Measurements from ENCODE around the gene STPG1. TPM values are rescaled to one million over a fixed set of nuclear protein-coding genes. Genes with fewer than 3 reads are reported as not detected.

STPG1 gene
- total RNA-seq, 5 donors from 2014 or later (not counting 1 experiment from before 2014, with no cell fraction given): 3.4 to 5.6 (median 5.4) TPM

GRCh38 chr1:24411963-24412362, 1.6 kb downstream of the STPG1 start:
- Mint-ChIP-seq H3K4me1 (peaks cover 38 to 41% (median 41%) of the 10 kb centered on the region in 3 donors), H3K9me3 (peaks cover 0 to 6% (median 3%) of the 10 kb centered on the region in 3 donors), H3K4me3 (peak overlapping the region in 2 of 3 donors; percentile 18 to 89), H3K36me3 (peaks cover 5% of the 10 kb centered on the region), H3K27ac (peak overlapping the region in 1 of 2 donors; percentile 37), H3K27me3 (no peaks in the 10 kb centered on the region)
- H3K36me3 ChIP-seq (ENCODE audit: control insufficient read depth in 2 of 2, extremely low read depth in 1 of 2, insufficient read depth in 1 of 2, low read length in 1 of 2): no peaks in the 10 kb centered on the region
- peaks cover 3% of the 10 kb centered on the region for H3K9me3 ChIP-seq
- ATAC-seq (replicated peaks in 1 of 4) (no peak), DNase-seq (no peak)
- no peak overlapping the region for H3K4me3 ChIP-seq (ENCODE audit: control insufficient read depth in 1 of 2, extremely low read depth in 1 of 2, low read length in 1 of 2)
- H3K27ac ChIP-seq (ENCODE audit: low read length): no peak overlapping the region
- ChIA-PET POLR2A (no interaction called here), CTCF (interaction anchor here in 1 of 2 donors (0.6 to 3.4 kb wide), 4 partner anchors 20 to 205 kb away, joined by 4 to 14 read pairs (median 8); no protein-coding TSS in a partner anchor)
- peaks cover 12 to 30% of the 10 kb centered on the region in 2 experiments for H3K4me1 ChIP-seq (ENCODE audit: control insufficient read depth in 1 of 2, extremely low read depth in 1 of 2, insufficient read depth in 2 of 2, low read length in 2 of 2)
- H3K27me3 ChIP-seq (replicated peaks in 1 of 2; ENCODE audit: control insufficient read depth in 2 of 2, extremely low read depth in 1 of 2, insufficient read depth in 2 of 2, low read length in 1 of 2): no peaks in the 10 kb centered on the region
- 100% methylated on average over 2 of the region's 6 CpGs for WGBS (ENCODE audit: insufficient coverage)

GRCh38 chr1:24410750-24411149, 2.8 kb downstream of the STPG1 start:
- Histone ChIP-seq H3K36me3 (ENCODE audit: control insufficient read depth in 2 of 2, extremely low read depth in 1 of 2, insufficient read depth in 1 of 2, low read length in 1 of 2) (no peaks in the 10 kb centered on the region), H3K27me3 (replicated peaks in 1 of 2; ENCODE audit: control insufficient read depth in 2 of 2, extremely low read depth in 1 of 2, insufficient read depth in 2 of 2, low read length in 1 of 2) (no peaks in the 10 kb centered on the region), H3K27ac (ENCODE audit: low read length) (no peak overlapping the region), H3K4me3 (ENCODE audit: control insufficient read depth in 1 of 2, extremely low read depth in 1 of 2, low read length in 1 of 2) (no peak overlapping the region), H3K4me1 (ENCODE audit: control insufficient read depth in 1 of 2, extremely low read depth in 1 of 2, insufficient read depth in 2 of 2, low read length in 2 of 2) (peaks cover 8 to 18% of the 10 kb centered on the region in 2 experiments), H3K9me3 (peaks cover 3% of the 10 kb centered on the region)
- Mint-ChIP-seq H3K27ac (no peak overlapping the region), H3K9me3 (peaks cover 0 to 6% (median 3%) of the 10 kb centered on the region in 3 donors), H3K4me1 (peaks cover 28 to 30% (median 29%) of the 10 kb centered on the region in 3 donors), H3K36me3 (peaks cover 5% of the 10 kb centered on the region), H3K27me3 (no peaks in the 10 kb centered on the region), H3K4me3 (no peak overlapping the region)
- CTCF ChIA-PET: interaction anchor here in 1 of 2 donors (3.4 kb wide), 1 partner anchor 19 kb away, joined by 14 read pairs; no protein-coding TSS in a partner anchor
- POLR2A ChIA-PET: no interaction called here
- WGBS (ENCODE audit: insufficient coverage): 92% methylated on average over 4 of the region's 7 CpGs
- no peak for DNase-seq
- no peak for ATAC-seq (replicated peaks in 1 of 4)

- ChIA-PET POLR2A (interaction anchor here in 1 of 2 donors (0.5 to 1.2 kb wide), 2 partner anchors 10 to 92 kb away, joined by 8 to 13 read pairs; no protein-coding TSS in a partner anchor), CTCF (interaction anchor here in 1 of 2 donors (0.5 to 1.7 kb wide), 5 partner anchors 17 to 131 kb away, joined by 3 to 6 read pairs (median 4); no protein-coding TSS in a partner anchor)
- H3K27me3 Mint-ChIP-seq: no peaks in the 10 kb centered on the region
- no peak for ATAC-seq (replicated peaks in 1 of 4)
- no peak overlapping the region for H3K27ac Mint-ChIP-seq
- DNase-seq: no peak
- H3K4me1 ChIP-seq (ENCODE audit: control insufficient read depth in 1 of 2, extremely low read depth in 1 of 2, insufficient read depth in 2 of 2, low read length in 2 of 2): peaks cover 8 to 14% of the 10 kb centered on the region in 2 experiments
- H3K36me3 Mint-ChIP-seq: peaks cover 5% of the 10 kb centered on the region
- H3K36me3 ChIP-seq (ENCODE audit: control insufficient read depth in 2 of 2, extremely low read depth in 1 of 2, insufficient read depth in 1 of 2, low read length in 1 of 2): no peaks in the 10 kb centered on the region
- H3K27ac ChIP-seq (ENCODE audit: low read length): no peak overlapping the region
- H3K27me3 ChIP-seq (replicated peaks in 1 of 2; ENCODE audit: control insufficient read depth in 2 of 2, extremely low read depth in 1 of 2, insufficient read depth in 2 of 2, low read length in 1 of 2): no peaks in the 10 kb centered on the region
- no peak overlapping the region for H3K4me3 ChIP-seq (ENCODE audit: control insufficient read depth in 1 of 2, extremely low read depth in 1 of 2, low read length in 1 of 2)
- WGBS (ENCODE audit: insufficient coverage): 100% methylated on average over 2 of the region's 3 CpGs
- H3K4me1 Mint-ChIP-seq: peaks cover 19 to 23% (median 21%) of the 10 kb centered on the region in 3 donors
- H3K9me3 ChIP-seq: peaks cover 3% of the 10 kb centered on the region
- H3K4me3 Mint-ChIP-seq: no peak overlapping the region
- peaks cover 0 to 6% (median 3%) of the 10 kb centered on the region in 3 donors for H3K9me3 Mint-ChIP-seq
These were observed 4.0 kb downstream of the STPG1 start for GRCh38 chr1:24409535-24409934.

- Mint-ChIP-seq H3K4me3 (no peak overlapping the region), H3K27ac (no peak overlapping the region), H3K9me3 (peaks cover 0 to 6% (median 3%) of the 10 kb centered on the region in 3 donors), H3K4me1 (peaks cover 3 to 4% (median 3%) of the 10 kb centered on the region in 3 donors), H3K36me3 (peaks cover 5% of the 10 kb centered on the region), H3K27me3 (no peaks in the 10 kb centered on the region)
- Histone ChIP-seq H3K27ac (ENCODE audit: low read length) (no peak overlapping the region), H3K27me3 (replicated peaks in 1 of 2; ENCODE audit: control insufficient read depth in 2 of 2, extremely low read depth in 1 of 2, insufficient read depth in 2 of 2, low read length in 1 of 2) (no peaks in the 10 kb centered on the region), H3K4me3 (ENCODE audit: control insufficient read depth in 1 of 2, extremely low read depth in 1 of 2, low read length in 1 of 2) (no peak overlapping the region), H3K9me3 (peaks cover 3% of the 10 kb centered on the region), H3K36me3 (ENCODE audit: control insufficient read depth in 2 of 2, extremely low read depth in 1 of 2, insufficient read depth in 1 of 2, low read length in 1 of 2) (no peaks in the 10 kb centered on the region), H3K4me1 (ENCODE audit: control insufficient read depth in 1 of 2, extremely low read depth in 1 of 2, insufficient read depth in 2 of 2, low read length in 2 of 2) (peaks cover 0 to 4% of the 10 kb centered on the region in 2 experiments)
- POLR2A ChIA-PET: no interaction called here
- ATAC-seq (replicated peaks in 1 of 4): no peak
- 80% methylated on average over 1 of the region's 1 CpG for WGBS (ENCODE audit: insufficient coverage)
- CTCF ChIA-PET: interaction anchor here in 1 of 2 donors (0.8 kb wide), 1 partner anchor 9 kb away, joined by 3 read pairs; the partner anchor contains the start of gene NIPAL3
- no peak for DNase-seq
These were observed 6.8 kb downstream of the STPG1 start for GRCh38 chr1:24406788-24407187.

GRCh38 chr1:24403806-24404205, 9.8 kb downstream of the STPG1 start:
- Mint-ChIP-seq H3K27me3 (no peaks in the 10 kb centered on the region), H3K9me3 (peaks cover 0 to 6% (median 3%) of the 10 kb centered on the region in 3 donors), H3K27ac (no peak overlapping the region), H3K4me3 (no peak overlapping the region), H3K4me1 (no peaks in the 10 kb centered on the region), H3K36me3 (peaks cover 19% of the 10 kb centered on the region)
- Histone ChIP-seq H3K27ac (ENCODE audit: low read length) (no peak overlapping the region), H3K27me3 (replicated peaks in 1 of 2; ENCODE audit: control insufficient read depth in 2 of 2, extremely low read depth in 1 of 2, insufficient read depth in 2 of 2, low read length in 1 of 2) (no peaks in the 10 kb centered on the region), H3K9me3 (peaks cover 3% of the 10 kb centered on the region), H3K4me1 (ENCODE audit: control insufficient read depth in 1 of 2, extremely low read depth in 1 of 2, insufficient read depth in 2 of 2, low read length in 2 of 2) (no peaks in the 10 kb centered on the region), H3K4me3 (ENCODE audit: control insufficient read depth in 1 of 2, extremely low read depth in 1 of 2, low read length in 1 of 2) (no peak overlapping the region), H3K36me3 (ENCODE audit: control insufficient read depth in 2 of 2, extremely low read depth in 1 of 2, insufficient read depth in 1 of 2, low read length in 1 of 2) (peaks cover 0 to 3% of the 10 kb centered on the region in 2 donors)
- no peak for ATAC-seq (replicated peaks in 1 of 4)
- DNase-seq: no peak
- WGBS (ENCODE audit: insufficient coverage): no CpG with 5 or more reads among the region's 4 CpGs
- ChIA-PET CTCF (interaction anchor here in 1 of 2 donors (0.6 to 2.6 kb wide), 5 partner anchors 9 to 199 kb away, joined by 3 to 12 read pairs (median 5); partner anchors contain the start of genes NIPAL3 and STPG1), POLR2A (no interaction called here)

GRCh38 chr1:24400065-24400464, 13.5 kb downstream of the STPG1 start:
- H3K27me3 ChIP-seq (replicated peaks in 1 of 2; ENCODE audit: control insufficient read depth in 2 of 2, extremely low read depth in 1 of 2, insufficient read depth in 2 of 2, low read length in 1 of 2): no peaks in the 10 kb centered on the region
- H3K4me3 Mint-ChIP-seq: no peak overlapping the region
- H3K36me3 ChIP-seq (ENCODE audit: control insufficient read depth in 2 of 2, extremely low read depth in 1 of 2, insufficient read depth in 1 of 2, low read length in 1 of 2): peaks cover 0 to 3% of the 10 kb centered on the region in 2 donors
- no peaks in the 10 kb centered on the region for H3K9me3 ChIP-seq
- no CpG with 5 or more reads among the region's 1 CpG for WGBS (ENCODE audit: insufficient coverage)
- H3K36me3 Mint-ChIP-seq: peaks cover 15% of the 10 kb centered on the region
- DNase-seq (no peak), ATAC-seq (replicated peaks in 1 of 4) (no peak)
- no peaks in the 10 kb centered on the region for H3K27me3 Mint-ChIP-seq
- H3K27ac Mint-ChIP-seq: peak overlapping the region; percentile 4 to 40
- ChIA-PET POLR2A (no interaction called here), CTCF (interaction anchor here (0.6 to 1.6 kb wide), 5 partner anchors 9 to 772 kb away, joined by 3 to 13 read pairs (median 4); partner anchors contain the start of gene NIPAL3 (in 1 of the 2))
- H3K4me1 Mint-ChIP-seq: no peaks in the 10 kb centered on the region
- H3K27ac ChIP-seq (ENCODE audit: low read length): no peak overlapping the region
- no peaks in the 10 kb centered on the region for H3K9me3 Mint-ChIP-seq
- no peaks in the 10 kb centered on the region for H3K4me1 ChIP-seq (ENCODE audit: control insufficient read depth in 1 of 2, extremely low read depth in 1 of 2, insufficient read depth in 2 of 2, low read length in 2 of 2)
- H3K4me3 ChIP-seq (ENCODE audit: control insufficient read depth in 1 of 2, extremely low read depth in 1 of 2, low read length in 1 of 2): no peak overlapping the region

All from T-cell (primary cell).